ENCODE measurements around the gene CACNA2D1. TPM values are rescaled to one million over a fixed set of nuclear protein-coding genes. Genes with fewer than 3 reads are reported as not detected.

CACNA2D1 gene
- total RNA-seq, 4 donors from 2014 or later = 3.0 to 15.7 (median 8.6) TPM

GRCh38 chr7:82114237-82114636, 329.3 kb downstream of the CACNA2D1 start:
- DNase-seq (ENCODE audit: low spot score in 2 of 2) = no peak
- H3K4me3 ChIP-seq (ENCODE audit: low read depth, poor library complexity, severe bottlenecking) = no peak overlapping the region
- TF ChIP-seq CTCF (IDR thresholded peaks at IDR 0.05) (no peak), POLR2A (IDR thresholded peaks at IDR 0.05) (no peak)
- intact Hi-C loops (cut with DNase I; ENCODE audit: low total_unique reads) = no loop called here
- WGBS, 2 donors = 92 to 94% methylated on average over 6 of the region's 6 CpGs

GRCh38 chr7:82110146-82110840, 333.3 kb downstream of the CACNA2D1 start:
- no peak for DNase-seq (ENCODE audit: low spot score in 2 of 2)
- intact Hi-C loops (cut with DNase I; ENCODE audit: low total_unique reads) = no loop called here
- 95% methylated on average over 8 of the region's 8 CpGs for WGBS, 2 donors
- no peak overlapping the region for H3K4me3 ChIP-seq (ENCODE audit: low read depth, poor library complexity, severe bottlenecking)
- TF ChIP-seq POLR2A (IDR thresholded peaks at IDR 0.05) (no peak), CTCF (IDR thresholded peaks at IDR 0.05) (no peak)

- TF ChIP-seq CTCF (IDR thresholded peaks at IDR 0.05) (no peak), POLR2A (IDR thresholded peaks at IDR 0.05) (no peak)
- H3K4me3 ChIP-seq (ENCODE audit: low read depth, poor library complexity, severe bottlenecking) = no peak overlapping the region
- intact Hi-C loops (cut with DNase I; ENCODE audit: low total_unique reads) = no loop called here
- WGBS, 2 donors = 29 to 33% methylated on average over 1 of the region's 1 CpG
- no peak for DNase-seq (ENCODE audit: low spot score in 2 of 2)
These were observed 334.3 kb downstream of the CACNA2D1 start for GRCh38 chr7:82109288-82109687.

- WGBS, 2 donors = 61 to 74% methylated on average over 3 of the region's 3 CpGs
- no peak for DNase-seq (ENCODE audit: low spot score in 2 of 2)
- H3K4me3 ChIP-seq (ENCODE audit: low read depth, poor library complexity, severe bottlenecking) = no peak overlapping the region
- TF ChIP-seq POLR2A (IDR thresholded peaks at IDR 0.05) = no peak
- no peak for TF ChIP-seq CTCF (IDR thresholded peaks at IDR 0.05)
- intact Hi-C loops (cut with DNase I; ENCODE audit: low total_unique reads) = no loop called here
These were observed 337.4 kb downstream of the CACNA2D1 start for GRCh38 chr7:82106201-82106600.

- intact Hi-C loops (cut with DNase I; ENCODE audit: low total_unique reads) = no loop called here
- WGBS, 2 donors = 58 to 64% methylated on average over 3 of the region's 3 CpGs
- TF ChIP-seq POLR2A (IDR thresholded peaks at IDR 0.05) (no peak), CTCF (IDR thresholded peaks at IDR 0.05) (no peak)
- DNase-seq (ENCODE audit: low spot score in 2 of 2) = no peak
- H3K4me3 ChIP-seq (ENCODE audit: low read depth, poor library complexity, severe bottlenecking) = no peak overlapping the region
These were observed 338.1 kb downstream of the CACNA2D1 start for GRCh38 chr7:82105463-82105862.

GRCh38 chr7:82098414-82098813, 345.2 kb downstream of the CACNA2D1 start:
- H3K4me3 ChIP-seq (ENCODE audit: low read depth, poor library complexity, severe bottlenecking) = no peak overlapping the region
- intact Hi-C loops (cut with DNase I; ENCODE audit: low total_unique reads) = no loop called here
- TF ChIP-seq CTCF (IDR thresholded peaks at IDR 0.05) (no peak), POLR2A (IDR thresholded peaks at IDR 0.05) (no peak)
- DNase-seq (ENCODE audit: low spot score in 2 of 2) = no peak
- 91 to 94% methylated on average over 2 of the region's 2 CpGs for WGBS, 2 donors
